Activated CD4-positive, alpha-beta memory T cell treated with anti-CD3 and anti-CD28 coated beads for 36 hours (primary cell): ENCODE data around the gene METTL16. TPM values are rescaled to one million over a fixed set of nuclear protein-coding genes. Genes with fewer than 3 reads are reported as not detected.

ENCODE experiments used
- CTCF ChIA-PET: fragments of 350-600 bp; sonication (Branson Sonifier 250); formaldehyde crosslinking; loops from one replicate; lab custom pipeline; 2021; ENCODE audit warnings: antibody characterized with exemption, inconsistent platforms; lab: Charles Lee
- POLR2A ChIA-PET: fragments of 350-600 bp; sonication (Branson Sonifier 250); formaldehyde crosslinking; loops from one replicate; lab custom pipeline; 2021; ENCODE audit warnings: antibody characterized with exemption; lab: Charles Lee
- DNase-seq: peaks from one replicate; pipeline ENCODE4 v3.0.0-alpha.2; 2020
- H3K27ac Mint-ChIP-seq: one replicate; pipeline ENCODE4 v1.8.0; 2021; ENCODE audit warnings: mixed read lengths
- H3K27me3 Mint-ChIP-seq: one replicate; pipeline ENCODE4 v1.8.0; 2021; ENCODE audit warnings: mixed read lengths
- H3K36me3 Mint-ChIP-seq: one replicate; pipeline ENCODE4 v1.8.0; 2021; ENCODE audit warnings: mixed read lengths
- H3K4me1 Mint-ChIP-seq: one replicate; pipeline ENCODE4 v1.8.0; 2021; ENCODE audit warnings: low read depth, mixed read lengths
- H3K4me3 Mint-ChIP-seq: one replicate; pipeline ENCODE4 v1.8.0; 2021; ENCODE audit warnings: mild to moderate bottlenecking, mixed read lengths
- H3K9me3 Mint-ChIP-seq: one replicate; pipeline ENCODE4 v1.8.0; 2021; ENCODE audit warnings: mixed read lengths
- intact Hi-C: fragments of 100-400 bp; cut with micrococcal nuclease; formaldehyde crosslinking; loops from one replicate; pipeline ENCODE4 v1.15.1; 2023
- total RNA-seq, 2 experiments: library from RNA; stranded (reverse); gene quantifications; one replicate each; pipeline ENCODE4 v1.2.3, GENCODE V29; 2021

Gene METTL16
- total RNA-seq, 2 experiments from 2014 or later, result 44.0 to 44.6 TPM

- no peak overlapping the region for H3K4me3 Mint-ChIP-seq
- H3K4me1 Mint-ChIP-seq, result no peaks in the 10 kb centered on the region
- peaks cover 6% of the 10 kb centered on the region for H3K36me3 Mint-ChIP-seq
- ChIA-PET CTCF (interaction anchor here (0.6 to 2.3 kb wide), 2 partner anchors 9 to 14 kb away, joined by 3 to 13 read pairs; no protein-coding TSS in a partner anchor), POLR2A (no interaction called here)
- no peaks in the 10 kb centered on the region for H3K27me3 Mint-ChIP-seq
- H3K27ac Mint-ChIP-seq, result no peak overlapping the region
- intact Hi-C loops, result no loop called here
- no peak for DNase-seq
- H3K9me3 Mint-ChIP-seq, result no peaks in the 10 kb centered on the region
Observed at GRCh38 chr17:2373179-2373578, 138.5 kb downstream of the METTL16 start.

DNA sequence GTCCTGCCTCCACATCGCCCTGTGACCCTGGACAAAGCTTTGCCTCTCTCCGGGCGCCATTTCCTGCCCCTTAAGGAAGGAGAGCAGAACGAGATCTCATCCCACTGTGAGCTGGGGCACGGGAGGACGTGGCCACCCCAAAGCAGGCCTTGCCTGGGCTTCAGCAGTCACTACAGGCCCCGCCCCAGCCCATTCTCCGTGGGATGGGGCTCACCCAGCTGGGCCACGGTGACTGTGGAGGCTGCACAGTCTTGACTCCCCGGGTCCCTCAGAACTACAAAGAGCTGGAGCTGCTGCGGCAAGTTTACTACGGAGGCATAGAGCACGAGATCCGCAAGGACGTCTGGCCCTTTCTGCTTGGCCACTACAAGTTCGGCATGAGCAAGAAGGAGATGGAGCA, 139.0 kb downstream of the METTL16 start:
- no peak overlapping the region for H3K4me3 Mint-ChIP-seq
- H3K4me1 Mint-ChIP-seq, result no peaks in the 10 kb centered on the region
- intact Hi-C loops, result no loop called here
- no peak for DNase-seq
- CTCF ChIA-PET, result interaction anchor here (0.6 to 2.3 kb wide), 2 partner anchors 10 to 14 kb away, joined by 3 to 13 read pairs; no protein-coding TSS in a partner anchor
- H3K27me3 Mint-ChIP-seq, result no peaks in the 10 kb centered on the region
- H3K36me3 Mint-ChIP-seq, result peaks cover 6% of the 10 kb centered on the region
- no peaks in the 10 kb centered on the region for H3K9me3 Mint-ChIP-seq
- POLR2A ChIA-PET, result no interaction called here
- H3K27ac Mint-ChIP-seq, result no peak overlapping the region

GRCh38 chr17:2372180-2372579, 139.5 kb downstream of the METTL16 start:
- H3K27ac Mint-ChIP-seq, result no peak overlapping the region
- ChIA-PET CTCF (interaction anchor here (3.9 kb wide), 1 partner anchor 11 kb away, joined by 22 read pairs; no protein-coding TSS in a partner anchor), POLR2A (no interaction called here)
- H3K9me3 Mint-ChIP-seq, result no peaks in the 10 kb centered on the region
- H3K36me3 Mint-ChIP-seq, result peaks cover 6% of the 10 kb centered on the region
- H3K4me1 Mint-ChIP-seq, result no peaks in the 10 kb centered on the region
- no peak for DNase-seq
- H3K27me3 Mint-ChIP-seq, result no peaks in the 10 kb centered on the region
- intact Hi-C loops, result no loop called here
- H3K4me3 Mint-ChIP-seq, result no peak overlapping the region

DNA sequence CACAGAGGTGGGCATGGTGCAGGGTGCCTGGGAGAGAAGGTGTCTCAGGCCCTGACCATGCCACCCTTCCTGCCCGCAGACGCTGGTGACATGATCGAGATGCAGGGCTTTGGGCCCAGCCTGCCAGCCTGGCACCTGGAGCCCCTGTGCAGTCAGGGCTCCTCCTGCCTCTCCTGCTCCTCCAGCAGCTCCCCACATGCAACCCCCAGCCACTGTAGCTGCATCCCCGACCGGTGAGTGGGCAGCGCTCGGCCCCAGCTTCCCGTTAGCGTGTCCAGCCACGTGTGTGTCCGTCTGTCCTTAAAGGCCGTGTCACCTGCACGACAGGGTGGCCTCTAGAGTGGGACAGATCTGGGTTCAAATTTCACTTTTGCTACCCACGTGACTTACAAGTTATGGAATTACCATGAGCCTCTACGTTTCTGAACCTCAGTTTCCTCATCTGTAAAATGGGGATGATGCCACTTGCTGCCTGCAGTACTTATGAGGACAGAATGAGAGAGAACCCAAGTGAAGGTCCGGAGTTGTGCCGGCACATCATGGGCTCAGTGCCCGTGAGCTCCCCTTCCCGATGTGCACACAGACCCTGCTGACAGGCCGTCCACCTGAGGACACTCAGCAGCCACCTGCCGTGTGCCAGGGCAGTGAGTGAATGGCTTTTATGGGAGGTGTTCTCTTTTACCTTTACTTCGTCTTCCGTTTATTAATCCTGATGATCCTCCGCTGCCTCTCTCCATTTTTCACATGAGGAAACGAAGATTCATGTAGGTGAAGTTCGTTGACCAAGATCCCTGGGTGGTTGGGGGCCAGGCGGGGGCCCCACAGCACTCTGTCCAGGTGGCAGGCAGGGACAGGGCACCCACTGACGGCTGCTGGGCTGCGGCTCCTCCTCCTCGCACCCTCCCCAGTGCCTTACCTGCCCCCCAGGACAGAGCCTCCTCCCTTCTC, 140.2 kb downstream of the METTL16 start:
- H3K27me3 Mint-ChIP-seq, result no peaks in the 10 kb centered on the region
- no peaks in the 10 kb centered on the region for H3K4me1 Mint-ChIP-seq
- no peaks in the 10 kb centered on the region for H3K9me3 Mint-ChIP-seq
- no peak overlapping the region for H3K4me3 Mint-ChIP-seq
- peaks cover 6% of the 10 kb centered on the region for H3K36me3 Mint-ChIP-seq
- no peak for DNase-seq
- H3K27ac Mint-ChIP-seq, result no peak overlapping the region
- CTCF ChIA-PET, result interaction anchor here (2.5 to 3.9 kb wide), 2 partner anchors 11 to 18 kb away, joined by 8 to 22 read pairs; no protein-coding TSS in a partner anchor
- intact Hi-C loops, result no loop called here
- POLR2A ChIA-PET, result no interaction called here

GRCh38 chr17:2370211-2370589, 141.5 kb downstream of the METTL16 start:
- POLR2A ChIA-PET, result no interaction called here

DNA sequence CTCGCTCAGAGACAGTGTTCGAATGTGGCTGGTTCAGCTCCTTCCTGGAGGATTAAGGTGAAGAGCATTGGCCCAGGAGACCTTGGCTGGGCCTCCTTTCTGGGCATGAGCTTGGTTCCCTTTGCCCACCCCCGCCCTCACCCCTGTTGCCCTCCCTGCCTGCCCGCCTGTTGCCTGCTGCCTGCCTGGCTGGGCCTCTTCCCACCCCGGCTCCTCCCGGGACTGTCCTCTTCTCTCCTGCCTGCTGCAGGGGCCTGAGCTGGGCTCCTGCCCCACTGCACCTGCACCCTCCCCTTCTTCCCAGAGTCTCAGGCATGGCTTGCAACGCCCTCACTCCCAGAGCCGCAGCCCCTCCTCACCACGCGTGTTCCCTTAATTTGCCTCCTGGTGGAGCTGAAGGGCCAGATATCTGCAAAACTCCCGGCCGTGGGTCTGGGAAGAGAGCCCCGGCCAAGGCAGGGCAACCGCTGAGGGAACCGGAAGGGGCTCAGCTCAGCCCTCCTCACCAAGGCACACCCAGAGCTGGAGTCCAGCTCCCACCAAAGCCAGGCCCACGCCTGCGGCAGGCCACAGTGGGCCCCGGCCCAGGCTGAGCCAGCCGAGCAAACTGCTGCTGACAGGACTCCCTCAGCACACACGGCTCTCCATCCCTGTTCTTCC, 142.0 kb downstream of the METTL16 start:
- H3K27me3 Mint-ChIP-seq, result no peaks in the 10 kb centered on the region
- ChIA-PET POLR2A (no interaction called here), CTCF (interaction anchor here (2.0 to 3.9 kb wide), 3 partner anchors 13 to 46 kb away, joined by 8 to 22 read pairs (median 8); no protein-coding TSS in a partner anchor)

More at GRCh38 chr17:2370211-2370589, 141.5 kb downstream of the METTL16 start:
- no peak for DNase-seq
- Mint-ChIP-seq H3K9me3 (no peaks in the 10 kb centered on the region), H3K4me1 (no peaks in the 10 kb centered on the region), H3K4me3 (no peak overlapping the region), H3K36me3 (peaks cover 6% of the 10 kb centered on the region), H3K27ac (no peak overlapping the region), H3K27me3 (no peaks in the 10 kb centered on the region)
- intact Hi-C loops, result no loop called here
- CTCF ChIA-PET, result interaction anchor here (2.0 to 3.9 kb wide), 3 partner anchors 13 to 46 kb away, joined by 8 to 22 read pairs (median 8); no protein-coding TSS in a partner anchor

GRCh38 chr17:2369039-2369438, 142.6 kb downstream of the METTL16 start:
- no peak overlapping the region for H3K4me3 Mint-ChIP-seq

More for the DNA sequence above, 142.0 kb downstream of the METTL16 start:
- no peak overlapping the region for H3K27ac Mint-ChIP-seq
- H3K4me3 Mint-ChIP-seq, result no peak overlapping the region
- H3K4me1 Mint-ChIP-seq, result no peaks in the 10 kb centered on the region
- no peak for DNase-seq
- intact Hi-C loops, result no loop called here
- H3K36me3 Mint-ChIP-seq, result peaks cover 6% of the 10 kb centered on the region
- no peaks in the 10 kb centered on the region for H3K9me3 Mint-ChIP-seq

GRCh38 chr17:2368359-2368758, 143.3 kb downstream of the METTL16 start:
- DNase-seq, result no peak
- Mint-ChIP-seq H3K4me3 (no peak overlapping the region), H3K9me3 (no peaks in the 10 kb centered on the region), H3K36me3 (peaks cover 6% of the 10 kb centered on the region), H3K27me3 (no peaks in the 10 kb centered on the region), H3K4me1 (no peaks in the 10 kb centered on the region), H3K27ac (no peak overlapping the region)
- intact Hi-C loops, result no loop called here
- ChIA-PET CTCF (interaction anchor here (3.9 kb wide), 1 partner anchor 14 kb away, joined by 22 read pairs; no protein-coding TSS in a partner anchor), POLR2A (no interaction called here)

More at GRCh38 chr17:2369039-2369438, 142.6 kb downstream of the METTL16 start:
- Mint-ChIP-seq H3K4me1 (no peaks in the 10 kb centered on the region), H3K36me3 (peaks cover 6% of the 10 kb centered on the region), H3K9me3 (no peaks in the 10 kb centered on the region), H3K27ac (no peak overlapping the region), H3K27me3 (no peaks in the 10 kb centered on the region)
- intact Hi-C loops, result no loop called here
- POLR2A ChIA-PET, result no interaction called here
- CTCF ChIA-PET, result interaction anchor here (2.0 to 3.9 kb wide), 3 partner anchors 14 to 47 kb away, joined by 8 to 22 read pairs (median 8); no protein-coding TSS in a partner anchor
- DNase-seq, result no peak

DNA sequence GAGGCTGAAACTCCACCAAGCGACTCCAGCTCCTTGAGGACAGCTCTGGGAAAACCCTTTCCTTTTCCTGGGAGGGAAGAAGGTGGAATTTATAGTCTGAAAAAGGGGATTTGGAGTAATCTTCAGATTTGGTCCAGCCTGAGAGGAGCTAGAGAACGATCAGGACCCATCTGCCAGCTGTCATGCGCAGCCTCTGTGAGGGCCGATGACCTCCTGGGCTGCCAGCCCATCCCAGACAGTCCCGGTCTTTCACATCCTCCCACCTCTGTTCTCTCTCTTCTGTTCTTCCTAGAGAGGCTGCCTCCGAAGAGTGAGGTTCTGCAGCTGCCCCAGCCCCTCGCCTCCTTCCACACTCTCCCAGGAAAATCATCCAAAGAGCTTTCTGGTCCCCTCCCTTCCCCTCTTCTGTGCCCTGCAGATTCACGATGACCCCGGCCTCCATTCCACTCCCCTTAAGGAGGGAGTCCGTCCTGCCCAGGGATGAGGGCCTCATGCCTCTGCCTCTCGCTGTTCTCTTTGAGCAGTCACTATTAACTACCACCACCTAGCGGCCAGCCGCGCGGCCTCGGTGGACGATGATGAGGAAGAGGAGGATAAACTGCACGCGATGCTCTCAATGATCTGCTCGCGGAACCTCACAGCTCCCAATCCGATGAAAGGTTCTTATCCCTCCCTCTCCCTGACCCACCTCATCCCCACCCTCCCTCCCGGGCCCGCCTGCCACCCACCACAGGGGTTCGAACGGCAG, 144.8 kb downstream of the METTL16 start:
- Mint-ChIP-seq H3K9me3 (no peaks in the 10 kb centered on the region), H3K36me3 (peaks cover 5% of the 10 kb centered on the region), H3K27me3 (no peaks in the 10 kb centered on the region), H3K4me1 (no peaks in the 10 kb centered on the region), H3K27ac (no peak overlapping the region), H3K4me3 (no peak overlapping the region)
- POLR2A ChIA-PET, result no interaction called here
- intact Hi-C loops, result no loop called here
- CTCF ChIA-PET, result interaction anchor here (0.6 to 1.6 kb wide), 3 partner anchors 15 to 1664 kb away, joined by 3 to 5 read pairs (median 4); no protein-coding TSS in a partner anchor
- no peak for DNase-seq
